ENCODE results near the gene STT3B.
"Not testable (repeated sequence)": the region's sequence is repeated elsewhere in the genome, so short reads cannot be mapped to it uniquely, and the experiment has no call there.

STT3B gene

DNA sequence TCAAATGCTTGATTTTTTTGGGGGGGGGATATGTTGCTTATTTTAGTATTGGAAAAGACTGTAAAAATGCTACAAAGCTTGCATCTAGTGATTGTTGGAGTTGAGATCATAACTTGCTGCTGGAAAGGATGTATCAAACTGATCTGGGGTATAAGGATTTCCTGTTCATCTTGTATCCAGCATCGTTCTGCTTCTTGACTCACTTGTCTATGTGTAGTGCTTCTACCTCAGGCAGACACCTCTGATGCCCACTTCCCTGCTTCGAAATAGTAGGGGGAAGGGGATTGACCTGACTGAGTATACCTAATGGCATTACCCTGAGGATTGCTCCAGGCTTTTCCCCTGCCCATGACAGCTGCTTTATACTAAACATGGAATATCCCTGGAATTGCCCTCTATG is 42.7 kb downstream of the STT3B start:
- FAIRE-seq (no peak), DNase-seq (ENCODE audit: insufficient read length) (no peak)
- TF ChIP-seq POLR2A (IDR thresholded peaks at IDR 0.05; ENCODE audit: low read depth, low read length) (no peak), TAF1 (IDR thresholded peaks at IDR 0.05; ENCODE audit: borderline replicate concordance, low read depth, low read length) (no peak), POLR2AphosphoS5 (IDR thresholded peaks at IDR 0.05; ENCODE audit: low read depth, low read length) (no peak)

- no peak for TF ChIP-seq POLR2A (IDR thresholded peaks at IDR 0.05; ENCODE audit: low read depth, low read length)
- no peak for TF ChIP-seq POLR2AphosphoS5 (IDR thresholded peaks at IDR 0.05; ENCODE audit: low read depth, low read length)
- no peak for TF ChIP-seq TAF1 (IDR thresholded peaks at IDR 0.05; ENCODE audit: borderline replicate concordance, low read depth, low read length)
- FAIRE-seq (no peak), DNase-seq (ENCODE audit: insufficient read length) (no peak)
Observed at GRCh38 chr3:31576521-31576920, 43.8 kb downstream of the STT3B start.

- TF ChIP-seq TAF1 (IDR thresholded peaks at IDR 0.05; ENCODE audit: borderline replicate concordance, low read depth, low read length) (no peak), POLR2AphosphoS5 (IDR thresholded peaks at IDR 0.05; ENCODE audit: low read depth, low read length) (no peak), POLR2A (IDR thresholded peaks at IDR 0.05; ENCODE audit: low read depth, low read length) (no peak)
- DNase-seq (ENCODE audit: insufficient read length): no peak
- FAIRE-seq: no peak
Observed at GRCh38 chr3:31577232-31577631, 44.5 kb downstream of the STT3B start.

- no peak for DNase-seq (ENCODE audit: insufficient read length)
- TF ChIP-seq TAF1 (IDR thresholded peaks at IDR 0.05; ENCODE audit: borderline replicate concordance, low read depth, low read length) (no peak), POLR2AphosphoS5 (IDR thresholded peaks at IDR 0.05; ENCODE audit: low read depth, low read length) (no peak), POLR2A (IDR thresholded peaks at IDR 0.05; ENCODE audit: low read depth, low read length) (no peak)
- no peak for FAIRE-seq
Observed at GRCh38 chr3:31579828-31580227, 47.1 kb downstream of the STT3B start.

GRCh38 chr3:31580645-31581044 is 47.9 kb downstream of the STT3B start:
- no peak for TF ChIP-seq TAF1 (IDR thresholded peaks at IDR 0.05; ENCODE audit: borderline replicate concordance, low read depth, low read length)
- FAIRE-seq: no peak
- no peak for DNase-seq (ENCODE audit: insufficient read length)

- no peak for DNase-seq (ENCODE audit: insufficient read length)
- no peak for FAIRE-seq
- no peak for TF ChIP-seq POLR2A (IDR thresholded peaks at IDR 0.05; ENCODE audit: low read depth, low read length)
- no peak for TF ChIP-seq POLR2AphosphoS5 (IDR thresholded peaks at IDR 0.05; ENCODE audit: low read depth, low read length)
- no peak for TF ChIP-seq TAF1 (IDR thresholded peaks at IDR 0.05; ENCODE audit: borderline replicate concordance, low read depth, low read length)
Observed at GRCh38 chr3:31581660-31582059, 48.9 kb downstream of the STT3B start.

GRCh38 chr3:31589228-31589627 is 56.5 kb downstream of the STT3B start:
- FAIRE-seq (no peak), DNase-seq (ENCODE audit: insufficient read length) (no peak)
- TF ChIP-seq POLR2AphosphoS5 (IDR thresholded peaks at IDR 0.05; ENCODE audit: low read depth, low read length): no peak
- TF ChIP-seq POLR2A (IDR thresholded peaks at IDR 0.05; ENCODE audit: low read depth, low read length): no peak
- TF ChIP-seq TAF1 (IDR thresholded peaks at IDR 0.05; ENCODE audit: borderline replicate concordance, low read depth, low read length): no peak

DNA sequence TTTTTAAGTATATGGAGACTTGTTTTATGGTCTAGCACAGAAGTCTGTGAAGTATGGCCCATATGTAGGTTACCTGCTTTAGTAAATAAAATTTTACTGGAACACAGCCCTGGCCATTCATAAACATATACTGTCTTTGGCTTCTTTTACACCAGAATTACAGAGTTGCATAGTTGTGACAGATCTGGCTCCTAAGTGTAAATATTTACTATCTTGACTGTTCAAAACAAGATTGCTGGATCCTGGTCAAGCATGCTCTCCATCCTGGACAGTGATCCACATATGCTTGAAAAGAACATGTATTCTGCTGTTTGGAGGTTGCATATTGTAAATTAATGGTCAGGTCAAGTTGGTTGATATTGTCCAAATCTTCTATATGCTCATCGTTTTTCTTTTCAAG is 57.9 kb downstream of the STT3B start:
- FAIRE-seq: no peak

GRCh38 chr3:31592764-31593163 is 60.0 kb downstream of the STT3B start:
- no peak for FAIRE-seq
- TF ChIP-seq POLR2AphosphoS5 (IDR thresholded peaks at IDR 0.05; ENCODE audit: low read depth, low read length) (no peak), TAF1 (IDR thresholded peaks at IDR 0.05; ENCODE audit: borderline replicate concordance, low read depth, low read length) (no peak), POLR2A (IDR thresholded peaks at IDR 0.05; ENCODE audit: low read depth, low read length) (no peak)
- DNase-seq (ENCODE audit: insufficient read length): no peak

More for the DNA sequence above, 57.9 kb downstream of the STT3B start:
- DNase-seq (ENCODE audit: insufficient read length): no peak
- TF ChIP-seq TAF1 (IDR thresholded peaks at IDR 0.05; ENCODE audit: borderline replicate concordance, low read depth, low read length): no peak
- TF ChIP-seq POLR2A (IDR thresholded peaks at IDR 0.05; ENCODE audit: low read depth, low read length): no peak
- no peak for TF ChIP-seq POLR2AphosphoS5 (IDR thresholded peaks at IDR 0.05; ENCODE audit: low read depth, low read length)

GRCh38 chr3:31596176-31596575 is 63.5 kb downstream of the STT3B start:
- FAIRE-seq (no peak), DNase-seq (ENCODE audit: insufficient read length) (no peak)
- TF ChIP-seq POLR2A (IDR thresholded peaks at IDR 0.05; ENCODE audit: low read depth, low read length) (no peak), POLR2AphosphoS5 (IDR thresholded peaks at IDR 0.05; ENCODE audit: low read depth, low read length) (no peak), TAF1 (IDR thresholded peaks at IDR 0.05; ENCODE audit: borderline replicate concordance, low read depth, low read length) (no peak)

GRCh38 chr3:31600431-31600830 is 67.7 kb downstream of the STT3B start:
- no peak for FAIRE-seq
- TF ChIP-seq POLR2AphosphoS5 (IDR thresholded peaks at IDR 0.05; ENCODE audit: low read depth, low read length) (no peak), POLR2A (IDR thresholded peaks at IDR 0.05; ENCODE audit: low read depth, low read length) (no peak), TAF1 (IDR thresholded peaks at IDR 0.05; ENCODE audit: borderline replicate concordance, low read depth, low read length) (no peak)
- no peak for DNase-seq (ENCODE audit: insufficient read length)

DNA sequence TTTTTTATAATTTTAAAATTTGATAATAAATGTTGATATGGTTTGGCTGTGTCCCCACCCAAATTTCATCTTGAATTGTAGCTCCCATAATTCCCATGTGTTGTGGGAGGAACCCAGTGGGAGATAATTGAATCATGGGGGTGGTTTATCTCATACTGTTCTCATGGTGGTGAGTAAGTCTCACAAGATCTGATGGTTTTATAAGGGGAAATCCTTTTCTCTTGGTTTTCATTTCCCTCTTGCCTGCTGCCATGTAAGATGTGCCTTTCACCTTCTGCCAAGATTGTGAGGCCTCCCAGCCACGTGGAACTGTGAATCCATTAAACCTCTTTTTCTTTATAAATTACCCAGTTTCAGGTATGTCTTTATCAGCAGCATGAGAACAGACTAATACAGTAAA is 72.6 kb downstream of the STT3B start:
- not testable (repeated sequence) for FAIRE-seq; DNase-seq (ENCODE audit: insufficient read length)

DNA sequence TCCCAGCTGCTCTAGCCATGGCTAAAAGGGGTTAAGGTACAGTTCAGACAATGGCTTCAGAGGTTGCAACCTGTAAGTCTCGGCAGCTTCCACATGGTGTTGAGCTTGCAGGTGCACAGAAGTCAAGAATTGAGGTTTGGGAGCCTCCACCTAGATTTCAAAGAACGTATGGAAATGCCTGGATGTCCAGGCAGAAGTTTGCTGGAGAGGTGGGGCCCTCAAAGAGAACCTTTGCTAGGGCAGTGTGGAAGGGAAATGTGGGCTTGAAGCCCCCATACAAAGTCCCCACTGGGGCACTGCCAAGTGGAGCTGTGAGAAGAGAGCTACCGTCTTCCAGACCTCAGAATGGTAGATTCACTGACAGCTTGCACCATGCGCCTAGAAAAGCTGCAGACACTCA is 73.7 kb downstream of the STT3B start:
- DNase-seq (ENCODE audit: insufficient read length) (no peak), FAIRE-seq (no peak)
- no peak for TF ChIP-seq POLR2AphosphoS5 (IDR thresholded peaks at IDR 0.05; ENCODE audit: low read depth, low read length)
- TF ChIP-seq POLR2A (IDR thresholded peaks at IDR 0.05; ENCODE audit: low read depth, low read length): no peak
- TF ChIP-seq TAF1 (IDR thresholded peaks at IDR 0.05; ENCODE audit: borderline replicate concordance, low read depth, low read length): no peak

All from GM12892 (cell line).